Smooth muscle cell (in vitro differentiated cells): ENCODE measurements around the gene ERO1A. TPM values are rescaled to one million over a fixed set of nuclear protein-coding genes. Genes with fewer than 3 reads are reported as not detected.
A peak's percentile ranks its signal among the peaks of the same experiment; 100 is the strongest.

ENCODE experiments used
- DNase-seq: peaks from one replicate; lab custom pipeline; 2025; ENCODE audit not compliant: unreplicated experiment; lab: John Stamatoyannopoulos, UW
- H2AFZ ChIP-seq: fragments of 200-600 bp; sonication (generic); 2 replicates; pipeline ENCODE4 v1.6.0; 2016; ENCODE audit warnings: antibody characterized with exemption, low read depth, mild to moderate bottlenecking
- H3F3A ChIP-seq: fragments of 200-600 bp; sonication (generic); 2 replicates; pipeline ENCODE4 v1.6.0; 2017; ENCODE audit warnings: antibody characterized with exemption, low read depth
- H3K27ac ChIP-seq: fragments of 200-600 bp; sonication (generic); 2 replicates; pipeline ENCODE4 v1.5.1; 2016; ENCODE audit warnings: low read depth, mild to moderate bottlenecking
- H3K27me3 ChIP-seq: fragments of 200-600 bp; sonication (generic); 2 replicates; pipeline ENCODE4 v1.6.1; 2016; ENCODE audit warnings: low read depth, mild to moderate bottlenecking
- H3K36me3 ChIP-seq: fragments of 200-600 bp; sonication (generic); 2 replicates; pipeline ENCODE4 v1.5.1; 2016; ENCODE audit warnings: low read depth
- H3K4me1 ChIP-seq: fragments of 200-600 bp; sonication (generic); 2 replicates; pipeline ENCODE4 v1.5.1; 2016; ENCODE audit warnings: low read depth
- H3K4me2 ChIP-seq: fragments of 200-600 bp; sonication (generic); 2 replicates; pipeline ENCODE4 v1.6.0; 2016; ENCODE audit warnings: mild to moderate bottlenecking
- H3K4me3 ChIP-seq: fragments of 200-600 bp; sonication (generic); 2 replicates; pipeline ENCODE4 v1.5.1; 2016; ENCODE audit warnings: mild to moderate bottlenecking
- H3K79me2 ChIP-seq: fragments of 200-600 bp; sonication (generic); 2 replicates; pipeline ENCODE4 v1.6.0; 2016; ENCODE audit warnings: low read depth, mild to moderate bottlenecking
- H3K9ac ChIP-seq: fragments of 200-600 bp; sonication (generic); 2 replicates; pipeline ENCODE4 v1.6.0; 2016; ENCODE audit warnings: low read depth
- H3K9me3 ChIP-seq: fragments of 200-600 bp; sonication (generic); replicated peaks from 2 replicates; pipeline ENCODE4 v1.5.1; 2016; ENCODE audit warnings: low read depth
- H4K20me1 ChIP-seq: fragments of 200-600 bp; sonication (generic); 2 replicates; pipeline ENCODE4 v1.6.0; 2016; ENCODE audit warnings: low read depth
- WGBS: methylation state at CpG from one replicate; pipeline ENCODE4 v1.1.7; 2016; ENCODE audit warnings: low lambda C conversion rate; 5-methylcytosine and 5-hydroxymethylcytosine counted together
- polyA plus RNA-seq: library from polyadenylated mRNA; unstranded; fragments of >200 nt; fragmentation: Nextera tagmentation; extraction: Ambion mirVana; gene quantifications from 2 replicates; pipeline ENCODE4 v1.2.1, GENCODE V29; 2016
- total RNA-seq: library from RNA; depleted of rRNA; stranded (reverse); fragments of >200 nt; gene quantifications from 2 replicates; pipeline ENCODE4 v1.2.3, GENCODE V29; 2014
- TF ChIP-seq, protein P1 (sequence below): fragments of 200-600 bp; sonication (generic); IDR thresholded peaks from 2 replicates; pipeline ENCODE4 v1.5.1; 2017; ENCODE audit warnings: borderline replicate concordance, mild to moderate bottlenecking, antibody characterized with exemption; ENCODE audit not compliant: insufficient read depth, poor library complexity, severe bottlenecking

ERO1A gene
- total and polyA plus RNA-seq, 2 experiments from 2014 or later, result 68.1 to 105 TPM

DNA sequence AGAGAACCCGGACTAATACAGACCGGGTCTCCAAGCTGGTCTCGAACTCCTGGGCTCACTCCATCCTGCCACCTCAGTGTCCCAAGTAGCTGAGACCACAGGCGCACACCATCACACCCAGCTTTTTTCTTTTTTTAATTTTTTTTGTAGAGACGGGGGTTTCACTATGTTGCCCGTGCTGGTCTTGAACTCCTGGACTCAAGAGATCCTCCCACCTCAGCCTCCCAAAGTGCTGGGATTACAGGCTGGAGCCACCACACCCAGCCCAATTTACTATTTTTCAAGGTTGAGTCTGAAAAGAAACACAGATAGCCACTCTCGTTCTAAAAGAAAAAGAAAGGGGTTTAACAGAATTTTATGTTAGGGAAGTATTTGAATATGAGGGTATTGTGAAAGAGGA is 1.8 kb downstream of the ERO1A start:
- Histone ChIP-seq H3K9ac (no peak overlapping the region), H3F3A (no peaks in the 10 kb centered on the region), H3K27ac (no peak overlapping the region), H3K4me2 (peak overlapping the region; percentile 93), H3K36me3 (no peaks in the 10 kb centered on the region), H2AFZ (no peak overlapping the region), H3K4me1 (peaks cover 14% of the 10 kb centered on the region), H3K27me3 (no peaks in the 10 kb centered on the region), H3K79me2 (peaks cover 61% of the 10 kb centered on the region), H4K20me1 (peaks cover 60% of the 10 kb centered on the region), H3K4me3 (peak overlapping the region; percentile 88), H3K9me3 (no peaks in the 10 kb centered on the region)
- WGBS, result 96% methylated on average over 7 of the region's 7 CpGs
- DNase-seq, result no peak
- TF ChIP-seq, protein P1, sequence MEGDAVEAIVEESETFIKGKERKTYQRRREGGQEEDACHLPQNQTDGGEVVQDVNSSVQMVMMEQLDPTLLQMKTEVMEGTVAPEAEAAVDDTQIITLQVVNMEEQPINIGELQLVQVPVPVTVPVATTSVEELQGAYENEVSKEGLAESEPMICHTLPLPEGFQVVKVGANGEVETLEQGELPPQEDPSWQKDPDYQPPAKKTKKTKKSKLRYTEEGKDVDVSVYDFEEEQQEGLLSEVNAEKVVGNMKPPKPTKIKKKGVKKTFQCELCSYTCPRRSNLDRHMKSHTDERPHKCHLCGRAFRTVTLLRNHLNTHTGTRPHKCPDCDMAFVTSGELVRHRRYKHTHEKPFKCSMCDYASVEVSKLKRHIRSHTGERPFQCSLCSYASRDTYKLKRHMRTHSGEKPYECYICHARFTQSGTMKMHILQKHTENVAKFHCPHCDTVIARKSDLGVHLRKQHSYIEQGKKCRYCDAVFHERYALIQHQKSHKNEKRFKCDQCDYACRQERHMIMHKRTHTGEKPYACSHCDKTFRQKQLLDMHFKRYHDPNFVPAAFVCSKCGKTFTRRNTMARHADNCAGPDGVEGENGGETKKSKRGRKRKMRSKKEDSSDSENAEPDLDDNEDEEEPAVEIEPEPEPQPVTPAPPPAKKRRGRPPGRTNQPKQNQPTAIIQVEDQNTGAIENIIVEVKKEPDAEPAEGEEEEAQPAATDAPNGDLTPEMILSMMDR, result no peak

DNA sequence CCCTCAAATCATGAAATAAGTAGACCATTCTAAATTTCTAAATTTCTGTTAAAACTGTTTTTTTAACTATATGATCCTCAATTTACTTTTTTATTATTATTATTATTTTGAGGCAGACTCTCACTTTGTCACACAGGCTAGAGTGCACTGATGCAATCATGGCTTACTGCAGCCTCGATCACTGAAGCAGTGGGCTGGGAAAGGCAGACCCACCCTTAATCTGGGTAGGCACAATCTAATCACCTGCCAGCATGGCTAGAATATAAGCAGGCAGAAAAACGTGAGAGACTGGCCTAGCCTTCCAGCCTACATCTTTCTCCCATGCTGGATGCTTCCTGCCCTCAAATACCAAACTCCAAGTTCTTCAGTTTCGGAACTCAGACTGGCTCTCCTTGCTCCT is 2.3 kb downstream of the ERO1A start:
- TF ChIP-seq, protein P1, result no peak
- peak overlapping the region; percentile 93 for H3K4me2 ChIP-seq
- no peaks in the 10 kb centered on the region for H3K36me3 ChIP-seq
- H3K4me3 ChIP-seq, result no peak overlapping the region
- H3K9ac ChIP-seq, result no peak overlapping the region
- H3K27me3 ChIP-seq, result no peaks in the 10 kb centered on the region
- peaks cover 14% of the 10 kb centered on the region for H3K4me1 ChIP-seq
- H4K20me1 ChIP-seq, result peaks cover 65% of the 10 kb centered on the region
- no peak overlapping the region for H3K27ac ChIP-seq
- H3K79me2 ChIP-seq, result peaks cover 66% of the 10 kb centered on the region
- DNase-seq, result no peak
- H3K9me3 ChIP-seq, result no peaks in the 10 kb centered on the region
- WGBS, result 78% methylated on average over 3 of the region's 3 CpGs
- no peaks in the 10 kb centered on the region for H3F3A ChIP-seq
- no peak overlapping the region for H2AFZ ChIP-seq

- no peak for DNase-seq
- peak overlapping the region; percentile 93 for H3K4me2 ChIP-seq
- peaks cover 14% of the 10 kb centered on the region for H3K4me1 ChIP-seq
- no peaks in the 10 kb centered on the region for H3K9me3 ChIP-seq
- TF ChIP-seq, protein P1, result no peak
- H3K27ac ChIP-seq, result no peak overlapping the region
- H3F3A ChIP-seq, result no peaks in the 10 kb centered on the region
- H3K36me3 ChIP-seq, result no peaks in the 10 kb centered on the region
- peaks cover 72% of the 10 kb centered on the region for H4K20me1 ChIP-seq
- H3K4me3 ChIP-seq, result no peak overlapping the region
- H3K27me3 ChIP-seq, result no peaks in the 10 kb centered on the region
- WGBS, result 61% methylated on average over 5 of the region's 5 CpGs
- peaks cover 72% of the 10 kb centered on the region for H3K79me2 ChIP-seq
- H3K9ac ChIP-seq, result no peak overlapping the region
- H2AFZ ChIP-seq, result no peak overlapping the region
Observed at GRCh38 chr14:52692248-52692962, 3.0 kb downstream of the ERO1A start.
